Body of pancreas (tissue), 4 donors: ENCODE data around the gene CDR2. TPM values are rescaled to one million over a fixed set of nuclear protein-coding genes. Genes with fewer than 3 reads are reported as not detected.
A peak's percentile ranks its signal among the peaks of the same experiment; 100 is the strongest.
"Not testable (repeated sequence)": the region's sequence is repeated elsewhere in the genome, so short reads cannot be mapped to it uniquely, and the experiment has no call there.

ENCODE experiments used
- ATAC-seq: fragments of 150-250 bp; one replicate; pipeline ENCODE4 v1.9.1; 2016
- DNase-seq, 4 donors: peaks; one replicate each; pipeline ENCODE4 v3.0.0-alpha.2; 2019
- H3K27ac ChIP-seq, 4 donors: fragments of 200-600 bp; sonication (generic); 1 replicate in 3 of 4; 2 replicates in 1 of 4; pipeline versions ENCODE4 v1.5.1 to v1.6.1; 2016 to 2019; ENCODE audit warnings: mild to moderate bottlenecking in 1 of 4, mixed read lengths in 1 of 4, moderate library complexity in 1 of 4
- H3K27me3 ChIP-seq, 2 donors: fragments of 200-600 bp; sonication (generic); one replicate each; pipeline ENCODE4 v1.6.0; 2016; ENCODE audit warnings: mild to moderate bottlenecking in 1 of 2
- H3K36me3 ChIP-seq, 2 donors: fragments of 200-600 bp; sonication (generic); replicated peaks in 1 of 2; 2 replicates each; pipeline ENCODE4 v1.5.1; 2016; ENCODE audit warnings: low read depth in 2 of 2; ENCODE audit not compliant: insufficient read depth in 1 of 2
- H3K4me1 ChIP-seq: fragments of 200-600 bp; sonication (generic); one replicate; pipeline ENCODE4 v1.6.0; 2016
- H3K4me3 ChIP-seq, 2 donors: fragments of 200-600 bp; sonication (generic); 1 replicate in 1 of 2; 2 replicates in 1 of 2; pipeline ENCODE4 v1.5.1; 2016 to 2019
- H3K9me3 ChIP-seq, 3 donors: fragments of 200-600 bp; sonication (generic); 1 replicate in 2 of 3; 2 replicates in 1 of 3; pipeline ENCODE4 v1.5.1; 2016
- CTCF ChIP-seq, 7 experiments: fragments of 450-650 bp in 4 of 7; fragments of 200-600 bp in 3 of 7; sonication (generic) in 3 of 7; IDR thresholded peaks; one replicate each; pipeline ENCODE4 v1.5.1; 2016 to 2019; ENCODE audit warnings: antibody characterized with exemption in 7 of 7
- POLR2A ChIP-seq, 3 donors: fragments of 450-650 bp; IDR thresholded peaks; one replicate each; pipeline ENCODE4 v1.6.1; 2016; ENCODE audit warnings: antibody characterized with exemption in 3 of 3, mild to moderate bottlenecking in 2 of 3
- WGBS, 2 donors: methylation state at CpG; one replicate each; pipeline ENCODE4 v1.1.5; 2017; 5-methylcytosine and 5-hydroxymethylcytosine counted together
- intact Hi-C: fragments of 100-400 bp; cut with DNase I; formaldehyde crosslinking; loops from one replicate; pipeline ENCODE4 v1.15.1; 2023
- total RNA-seq, 2 donors: library from RNA; depleted of rRNA; stranded (reverse); fragments of >200 nt; gene quantifications; one replicate each; pipeline ENCODE4 v1.1.0, GENCODE V29; 2016

The CDR2 gene
- total RNA-seq, 2 donors from 2014 or later: 15.8 to 16.8 TPM

GRCh38 chr16:22369221-22369811 lies 5.1 kb downstream of the CDR2 start:
- ATAC-seq: no peak
- WGBS, 2 donors: 28 to 43% methylated on average over 3 of the region's 3 CpGs
- H3K27me3 ChIP-seq: no peaks in the 10 kb centered on the region
- H3K27ac ChIP-seq: peak overlapping the region in 2 of 4 donors; percentile 57 to 63
- H3K4me3 ChIP-seq: no peak overlapping the region
- H3K36me3 ChIP-seq: peaks cover 0 to 4% of the 10 kb centered on the region in 2 donors
- no peak for DNase-seq
- H3K9me3 ChIP-seq: no peaks in the 10 kb centered on the region
- intact Hi-C loops: no loop called here
- H3K4me1 ChIP-seq: peaks cover 65% of the 10 kb centered on the region
- TF ChIP-seq POLR2A (IDR thresholded peaks at IDR 0.05): no peak

DNA sequence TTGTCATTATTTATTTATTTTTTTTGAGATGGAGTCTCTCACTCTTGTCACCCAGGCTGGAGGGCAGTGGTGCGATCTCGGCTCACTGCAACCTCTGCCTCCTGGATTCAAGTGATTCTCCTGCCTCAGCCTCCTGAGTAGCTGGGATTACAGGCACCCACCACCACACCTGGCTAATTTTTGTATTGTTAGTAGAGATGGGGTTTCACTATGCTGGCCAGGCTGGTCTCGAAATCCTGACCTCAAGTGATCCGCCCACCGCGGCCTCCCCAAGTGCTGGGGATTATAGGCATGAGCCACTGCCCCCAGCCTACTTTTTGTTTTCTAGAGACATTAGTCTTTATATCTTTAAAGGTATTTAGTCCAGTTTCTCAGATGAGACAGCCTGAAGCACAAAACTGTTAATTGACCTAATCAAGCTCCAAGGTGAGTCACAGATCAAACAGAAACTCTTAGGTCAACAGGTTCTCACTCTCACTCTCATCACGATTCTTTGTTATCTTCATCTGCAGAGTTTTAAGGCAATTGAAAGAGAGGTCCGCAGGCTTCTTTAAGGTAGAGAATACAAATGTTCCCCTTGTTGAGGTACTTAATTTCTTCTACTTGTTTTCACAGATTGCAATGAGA lies 6.1 kb downstream of the CDR2 start:
- ATAC-seq: peak; percentile 36
- intact Hi-C loops, H3K27me3 ChIP-seq, DNase-seq, H3K36me3 ChIP-seq, H3K9me3 ChIP-seq, H3K4me3 ChIP-seq: not testable (repeated sequence)
- Histone ChIP-seq H3K27ac (peak overlapping the region in 3 of 4 donors; percentile 47 to 63 (median 57)), H3K4me1 (peaks cover 64% of the 10 kb centered on the region)
- WGBS, 2 donors: 74 to 80% methylated on average over 8 of the region's 8 CpGs

DNA sequence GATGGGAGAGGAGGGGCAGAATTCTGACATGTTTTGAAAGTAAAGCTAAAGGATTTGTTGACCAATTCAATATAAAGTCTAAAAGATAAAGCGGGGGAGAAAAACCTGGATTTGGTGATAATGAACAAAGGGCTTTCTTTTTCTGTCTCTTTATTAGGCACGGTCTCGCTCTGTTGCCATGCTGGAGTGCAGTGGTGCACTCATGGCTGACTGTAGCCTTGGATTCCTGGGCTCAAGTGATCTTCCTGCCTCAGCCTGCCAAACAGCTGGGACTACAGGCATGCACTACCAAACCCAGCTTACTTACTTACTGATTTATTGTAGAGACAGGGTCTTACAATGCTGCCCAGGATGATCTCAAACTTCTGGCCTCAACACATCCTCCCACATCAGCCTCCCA lies 7.5 kb downstream of the CDR2 start:
- Histone ChIP-seq H3K27ac (no peak overlapping the region), H3K4me3 (no peak overlapping the region), H3K9me3 (no peaks in the 10 kb centered on the region), H3K27me3 (no peaks in the 10 kb centered on the region), H3K4me1 (peaks cover 50% of the 10 kb centered on the region), H3K36me3 (peaks cover 0 to 7% of the 10 kb centered on the region in 2 donors)
- WGBS, 2 donors: 87 to 97% methylated on average over 3 of the region's 3 CpGs
- ATAC-seq: no peak
- TF ChIP-seq CTCF (IDR thresholded peaks at IDR 0.05): no peak
- no peak for TF ChIP-seq POLR2A (IDR thresholded peaks at IDR 0.05)
- DNase-seq: no peak
- intact Hi-C loops: no loop called here

- H3K9me3 ChIP-seq: no peaks in the 10 kb centered on the region
- no peak overlapping the region for H3K27ac ChIP-seq
- peaks cover 45% of the 10 kb centered on the region for H3K4me1 ChIP-seq
- H3K27me3 ChIP-seq: no peaks in the 10 kb centered on the region
- ATAC-seq: no peak
- no peak for DNase-seq
- intact Hi-C loops: no loop called here
- WGBS, 2 donors: 94 to 100% methylated on average over 2 of the region's 2 CpGs
- no peak overlapping the region for H3K4me3 ChIP-seq
- peaks cover 0 to 7% of the 10 kb centered on the region in 2 donors for H3K36me3 ChIP-seq
- TF ChIP-seq CTCF (IDR thresholded peaks at IDR 0.05) (no peak), POLR2A (IDR thresholded peaks at IDR 0.05) (no peak)
These were observed 8.0 kb downstream of the CDR2 start for GRCh38 chr16:22366371-22366770.

DNA sequence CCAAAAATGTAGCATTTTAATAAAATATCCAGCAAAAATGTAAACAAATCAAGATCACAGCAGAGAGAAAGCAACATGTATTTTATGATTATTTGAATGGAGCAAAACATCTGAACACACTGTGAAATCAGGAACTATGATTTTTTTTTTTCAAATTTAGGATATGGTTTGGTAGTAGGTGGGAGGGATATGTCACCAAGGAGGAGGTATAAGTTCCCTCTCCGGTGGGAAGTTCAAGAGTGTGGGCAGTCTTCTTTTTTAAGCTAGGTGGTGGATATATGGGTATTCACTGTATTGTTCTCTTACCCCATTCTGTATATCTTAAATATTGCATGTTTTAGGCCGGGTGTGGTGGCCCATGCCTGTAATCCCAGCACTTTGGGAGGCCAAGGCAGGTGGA lies 10.2 kb downstream of the CDR2 start:
- Histone ChIP-seq H3K4me3 (no peak overlapping the region), H3K4me1 (peaks cover 23% of the 10 kb centered on the region), H3K9me3 (no peaks in the 10 kb centered on the region), H3K27me3 (no peaks in the 10 kb centered on the region), H3K36me3 (peaks cover 0 to 7% of the 10 kb centered on the region in 2 donors), H3K27ac (no peak overlapping the region)
- intact Hi-C loops: no loop called here
- ATAC-seq (no peak), DNase-seq (no peak)
- TF ChIP-seq POLR2A (IDR thresholded peaks at IDR 0.05): no peak
- no peak for TF ChIP-seq CTCF (IDR thresholded peaks at IDR 0.05)
- 87 to 96% methylated on average over 2 of the region's 2 CpGs for WGBS, 2 donors
